Chondrocyte (in vitro differentiated cells): Measurements from ENCODE around the gene BECN2. TPM values are rescaled to one million over a fixed set of nuclear protein-coding genes. Genes with fewer than 3 reads are reported as not detected.

ENCODE experiments used
- DNase-seq: peaks from one replicate; pipeline ENCODE4 v3.0.0; 2021; ENCODE audit warnings: mixed read lengths, low spot score
- H3K27ac Mint-ChIP-seq: one replicate; pipeline ENCODE4 v1.8.0; 2021; ENCODE audit warnings: mild to moderate bottlenecking, moderate library complexity, mixed read lengths; ENCODE audit not compliant: unreplicated experiment
- H3K27me3 Mint-ChIP-seq: 2 replicates; pipeline ENCODE4 v1.8.0; 2021; ENCODE audit warnings: low read depth, mixed read lengths
- H3K36me3 Mint-ChIP-seq: 2 replicates; pipeline ENCODE4 v1.8.0; 2021; ENCODE audit warnings: low read depth, mixed read lengths
- H3K4me1 Mint-ChIP-seq: 2 replicates; pipeline ENCODE4 v1.8.0; 2021; ENCODE audit warnings: low read depth, mild to moderate bottlenecking, mixed read lengths
- H3K4me3 Mint-ChIP-seq: one replicate; pipeline ENCODE4 v1.8.0; 2021; ENCODE audit warnings: mild to moderate bottlenecking, moderate library complexity, mixed read lengths; ENCODE audit not compliant: unreplicated experiment
- H3K9me3 Mint-ChIP-seq: 2 replicates; pipeline ENCODE4 v1.8.0; 2021; ENCODE audit warnings: low read depth, mixed read lengths
- total RNA-seq: library from RNA; stranded (reverse); gene quantifications from 3 replicates; pipeline ENCODE4 v1.2.1, GENCODE V29; 2021
- TF ChIP-seq, protein P1 (sequence below): fragments of 200-600 bp; sonication (generic); IDR thresholded peaks from 2 replicates; pipeline ENCODE4 v1.5.0; 2021; ENCODE audit warnings: antibody characterized with exemption, mild to moderate bottlenecking, moderate library complexity

BECN2 gene
- total RNA-seq, 1 donor from 2014 or later, result not detected

GRCh38 chr1:241992734-241993133 is 35.2 kb downstream of the BECN2 start:
- no peak for DNase-seq
- Mint-ChIP-seq H3K27ac (no peak overlapping the region), H3K4me3 (no peak overlapping the region)

GRCh38 chr1:241994171-241994570 is 36.6 kb downstream of the BECN2 start:
- TF ChIP-seq, protein P1, sequence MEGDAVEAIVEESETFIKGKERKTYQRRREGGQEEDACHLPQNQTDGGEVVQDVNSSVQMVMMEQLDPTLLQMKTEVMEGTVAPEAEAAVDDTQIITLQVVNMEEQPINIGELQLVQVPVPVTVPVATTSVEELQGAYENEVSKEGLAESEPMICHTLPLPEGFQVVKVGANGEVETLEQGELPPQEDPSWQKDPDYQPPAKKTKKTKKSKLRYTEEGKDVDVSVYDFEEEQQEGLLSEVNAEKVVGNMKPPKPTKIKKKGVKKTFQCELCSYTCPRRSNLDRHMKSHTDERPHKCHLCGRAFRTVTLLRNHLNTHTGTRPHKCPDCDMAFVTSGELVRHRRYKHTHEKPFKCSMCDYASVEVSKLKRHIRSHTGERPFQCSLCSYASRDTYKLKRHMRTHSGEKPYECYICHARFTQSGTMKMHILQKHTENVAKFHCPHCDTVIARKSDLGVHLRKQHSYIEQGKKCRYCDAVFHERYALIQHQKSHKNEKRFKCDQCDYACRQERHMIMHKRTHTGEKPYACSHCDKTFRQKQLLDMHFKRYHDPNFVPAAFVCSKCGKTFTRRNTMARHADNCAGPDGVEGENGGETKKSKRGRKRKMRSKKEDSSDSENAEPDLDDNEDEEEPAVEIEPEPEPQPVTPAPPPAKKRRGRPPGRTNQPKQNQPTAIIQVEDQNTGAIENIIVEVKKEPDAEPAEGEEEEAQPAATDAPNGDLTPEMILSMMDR, result no peak
- no peak for DNase-seq
- Mint-ChIP-seq H3K36me3 (no peaks in the 10 kb centered on the region), H3K4me1 (peaks cover 31% of the 10 kb centered on the region), H3K27ac (no peak overlapping the region), H3K27me3 (no peaks in the 10 kb centered on the region), H3K9me3 (no peaks in the 10 kb centered on the region), H3K4me3 (no peak overlapping the region)

More at GRCh38 chr1:241992734-241993133, 35.2 kb downstream of the BECN2 start:
- Mint-ChIP-seq H3K9me3 (no peaks in the 10 kb centered on the region), H3K4me1 (peaks cover 29% of the 10 kb centered on the region), H3K27me3 (no peaks in the 10 kb centered on the region), H3K36me3 (no peaks in the 10 kb centered on the region)
- TF ChIP-seq, protein P1, result no peak

- TF ChIP-seq, protein P1, result no peak
- Mint-ChIP-seq H3K9me3 (no peaks in the 10 kb centered on the region), H3K27ac (no peak overlapping the region), H3K4me3 (no peak overlapping the region), H3K36me3 (no peaks in the 10 kb centered on the region), H3K27me3 (no peaks in the 10 kb centered on the region), H3K4me1 (peaks cover 21% of the 10 kb centered on the region)
- DNase-seq, result no peak
Observed at GRCh38 chr1:241997401-241997998, 39.9 kb downstream of the BECN2 start.

DNA sequence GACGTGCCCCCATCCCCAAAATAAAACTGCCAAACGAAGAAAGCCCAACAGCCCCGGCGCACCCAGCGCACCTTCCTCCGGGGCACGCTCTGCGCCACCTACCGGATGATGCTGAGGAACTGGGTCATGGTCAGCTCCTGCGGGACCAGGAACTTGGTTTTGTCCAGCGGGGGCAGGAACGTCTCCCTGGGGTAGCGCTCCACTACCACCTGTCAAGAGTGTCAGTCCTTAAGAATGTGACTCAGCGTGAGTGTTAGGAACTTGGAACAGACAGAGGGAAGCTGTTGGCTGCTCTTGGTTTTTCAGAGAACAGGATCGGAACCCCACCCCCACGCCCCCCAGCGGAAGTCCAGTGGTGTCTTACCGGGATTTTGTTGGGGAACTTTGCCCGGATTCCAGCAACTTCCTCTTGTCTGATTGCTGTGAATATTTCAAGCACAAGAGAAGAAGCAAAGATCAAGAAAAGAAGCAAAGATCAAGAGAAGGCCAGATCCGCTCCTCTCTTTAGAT is 40.9 kb downstream of the BECN2 start:
- Mint-ChIP-seq H3K36me3 (no peaks in the 10 kb centered on the region), H3K9me3 (no peaks in the 10 kb centered on the region), H3K4me1 (peaks cover 15% of the 10 kb centered on the region), H3K27ac (peak overlapping the region; percentile 70), H3K4me3 (peak overlapping the region; percentile 74), H3K27me3 (no peaks in the 10 kb centered on the region)
- TF ChIP-seq, protein P1, result peak; percentile 99
- no peak for DNase-seq

DNA sequence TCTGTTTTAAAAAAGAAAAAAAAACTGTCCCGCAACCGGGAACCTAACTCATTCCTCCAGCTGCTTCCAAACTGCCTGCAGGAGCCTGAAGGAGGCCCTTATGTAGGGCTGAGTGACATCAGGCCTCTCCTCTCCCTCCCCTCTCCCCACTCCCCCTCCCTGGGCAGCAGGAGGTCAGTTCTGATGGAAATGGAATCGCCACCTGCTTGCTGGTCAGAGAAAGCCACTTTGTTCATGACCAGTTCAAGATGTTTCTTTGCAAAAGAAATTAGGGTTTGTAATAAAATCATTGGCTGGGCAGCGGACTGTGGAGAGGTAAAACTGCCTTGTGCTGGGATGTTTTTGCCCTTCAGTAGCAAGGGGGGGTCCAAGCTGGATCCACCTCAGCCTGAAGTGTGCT is 41.5 kb downstream of the BECN2 start, which contains the start of gene MAP1LC3C:
Gene MAP1LC3C (minus strand): TSS at position 73 of the 400 bp plus-strand sequence. CDS start 90 bp downstream, outside the sequence.
- DNase-seq, result no peak
- Mint-ChIP-seq H3K4me3 (peak within 1 kb of the TSS; percentile 74), H3K27me3 (no peaks in the 10 kb centered on the region), H3K9me3 (no peaks in the 10 kb centered on the region), H3K4me1 (peaks cover 15% of the 10 kb centered on the region), H3K27ac (peak within 1 kb of the TSS; percentile 70), H3K36me3 (no peaks in the 10 kb centered on the region)
- TF ChIP-seq, protein P1, result no peak
